Calu3 (cell line): ENCODE data around the gene LRGUK. TPM values are rescaled to one million over a fixed set of nuclear protein-coding genes. Genes with fewer than 3 reads are reported as not detected.

ENCODE experiments used
- BruUV-seq: library from RNA; stranded (reverse); fragments of 400-500 nt; replicated peaks from 2 replicates; lab custom pipeline; 2021; lab: Mats Ljungman, UMichigan
- CTCF ChIA-PET: fragments of 300-600 bp; sonication (Branson Sonifier 250); formaldehyde crosslinking; loops from one replicate; lab custom pipeline; 2022; ENCODE audit warnings: antibody characterized with exemption; lab: Charles Lee
- DNase-seq: peaks from one replicate; pipeline ENCODE4 v3.0.0; 2022
- H3K27ac Mint-ChIP-seq: one replicate; pipeline ENCODE4 v1.8.0; 2022; ENCODE audit warnings: mixed read lengths; ENCODE audit not compliant: unreplicated experiment
- H3K27me3 Mint-ChIP-seq: one replicate; pipeline ENCODE4 v1.8.0; 2022; ENCODE audit warnings: mixed read lengths; ENCODE audit not compliant: unreplicated experiment
- H3K36me3 Mint-ChIP-seq: one replicate; pipeline ENCODE4 v1.8.0; 2022; ENCODE audit warnings: mild to moderate bottlenecking, moderate library complexity, mixed read lengths; ENCODE audit not compliant: insufficient read depth, unreplicated experiment
- H3K4me1 Mint-ChIP-seq: one replicate; pipeline ENCODE4 v1.8.0; 2022; ENCODE audit warnings: mild to moderate bottlenecking, low read depth, mixed read lengths; ENCODE audit not compliant: unreplicated experiment
- H3K4me3 Mint-ChIP-seq: one replicate; pipeline ENCODE4 v1.8.0; 2022; ENCODE audit warnings: mild to moderate bottlenecking, low read depth, moderate library complexity, mixed read lengths; ENCODE audit not compliant: unreplicated experiment
- H3K9me3 Mint-ChIP-seq: one replicate; pipeline ENCODE4 v1.8.0; 2022; ENCODE audit warnings: low read depth, mixed read lengths; ENCODE audit not compliant: unreplicated experiment
- intact Hi-C: fragments of 100-400 bp; cut with micrococcal nuclease; formaldehyde crosslinking; loops from one replicate; pipeline ENCODE4 v1.10.0; 2022; ENCODE audit not compliant: unreplicated experiment
- total RNA-seq: library from RNA; stranded (reverse); gene quantifications from 2 replicates; pipeline ENCODE4 v1.2.3, GENCODE V29; 2022
- TF ChIP-seq, protein P1 (sequence below): fragments of 200-600 bp; IDR thresholded peaks from one replicate; pipeline ENCODE4 v1.8.0; 2022; ENCODE audit warnings: antibody characterized with exemption; ENCODE audit not compliant: unreplicated experiment

LRGUK gene
- total RNA-seq, 1 experiment from 2014 or later: 0.52 TPM

DNA sequence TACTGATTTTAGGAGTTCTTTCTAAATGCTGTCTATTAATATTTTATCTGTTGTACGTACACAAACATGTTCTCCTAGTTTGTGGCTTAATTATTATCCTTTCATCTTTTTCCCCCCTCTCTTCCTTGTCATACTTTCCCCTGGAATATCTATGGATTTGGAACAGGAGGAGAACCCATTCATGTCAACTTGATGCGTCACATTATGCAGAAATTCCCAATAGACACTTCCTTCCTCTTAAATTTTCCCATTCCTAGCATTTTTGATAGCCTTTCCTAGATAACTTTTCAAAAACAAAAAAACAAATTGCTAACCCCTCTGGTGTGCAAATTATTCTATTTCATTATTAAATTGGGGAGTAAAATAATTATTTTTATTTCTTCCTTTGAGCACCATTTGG lies 153.4 kb downstream of the LRGUK start:
- Mint-ChIP-seq H3K9me3 (no peaks in the 10 kb centered on the region), H3K4me3 (no peak overlapping the region), H3K36me3 (no peaks in the 10 kb centered on the region), H3K4me1 (peaks cover 7% of the 10 kb centered on the region), H3K27ac (no peak overlapping the region), H3K27me3 (no peaks in the 10 kb centered on the region)
- intact Hi-C loops: no loop called here
- TF ChIP-seq, protein P1, sequence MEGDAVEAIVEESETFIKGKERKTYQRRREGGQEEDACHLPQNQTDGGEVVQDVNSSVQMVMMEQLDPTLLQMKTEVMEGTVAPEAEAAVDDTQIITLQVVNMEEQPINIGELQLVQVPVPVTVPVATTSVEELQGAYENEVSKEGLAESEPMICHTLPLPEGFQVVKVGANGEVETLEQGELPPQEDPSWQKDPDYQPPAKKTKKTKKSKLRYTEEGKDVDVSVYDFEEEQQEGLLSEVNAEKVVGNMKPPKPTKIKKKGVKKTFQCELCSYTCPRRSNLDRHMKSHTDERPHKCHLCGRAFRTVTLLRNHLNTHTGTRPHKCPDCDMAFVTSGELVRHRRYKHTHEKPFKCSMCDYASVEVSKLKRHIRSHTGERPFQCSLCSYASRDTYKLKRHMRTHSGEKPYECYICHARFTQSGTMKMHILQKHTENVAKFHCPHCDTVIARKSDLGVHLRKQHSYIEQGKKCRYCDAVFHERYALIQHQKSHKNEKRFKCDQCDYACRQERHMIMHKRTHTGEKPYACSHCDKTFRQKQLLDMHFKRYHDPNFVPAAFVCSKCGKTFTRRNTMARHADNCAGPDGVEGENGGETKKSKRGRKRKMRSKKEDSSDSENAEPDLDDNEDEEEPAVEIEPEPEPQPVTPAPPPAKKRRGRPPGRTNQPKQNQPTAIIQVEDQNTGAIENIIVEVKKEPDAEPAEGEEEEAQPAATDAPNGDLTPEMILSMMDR: no peak
- no TSS peak for BruUV-seq
- CTCF ChIA-PET: no interaction called here
- no peak for DNase-seq

DNA sequence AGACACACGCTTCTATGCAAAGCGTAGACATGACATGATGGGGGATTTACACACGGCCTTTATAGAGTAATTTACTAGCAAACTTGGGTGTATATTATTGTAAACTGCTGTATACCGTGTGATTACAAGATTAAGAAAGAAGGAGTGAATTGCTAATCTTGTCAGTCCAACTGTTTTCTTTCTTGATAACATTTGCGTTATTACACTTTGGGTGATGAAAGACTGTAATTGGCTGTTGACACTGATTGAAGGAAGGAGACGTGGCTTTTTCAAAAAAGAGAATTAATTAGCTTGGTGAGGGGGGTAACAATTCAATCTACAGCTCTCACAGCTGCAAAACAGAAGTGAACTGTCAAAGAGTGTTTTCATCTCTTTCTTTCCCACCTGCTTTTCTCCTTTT lies 156.9 kb downstream of the LRGUK start:
- H3K9me3 Mint-ChIP-seq: no peaks in the 10 kb centered on the region
- DNase-seq: no peak
- no TSS peak for BruUV-seq
- no peak overlapping the region for H3K27ac Mint-ChIP-seq
- peaks cover 7% of the 10 kb centered on the region for H3K4me1 Mint-ChIP-seq
- no peak overlapping the region for H3K4me3 Mint-ChIP-seq
- H3K27me3 Mint-ChIP-seq: no peaks in the 10 kb centered on the region
- no peaks in the 10 kb centered on the region for H3K36me3 Mint-ChIP-seq
- TF ChIP-seq, protein P1: no peak
- CTCF ChIA-PET: no interaction called here
- intact Hi-C loops: no loop called here

DNA sequence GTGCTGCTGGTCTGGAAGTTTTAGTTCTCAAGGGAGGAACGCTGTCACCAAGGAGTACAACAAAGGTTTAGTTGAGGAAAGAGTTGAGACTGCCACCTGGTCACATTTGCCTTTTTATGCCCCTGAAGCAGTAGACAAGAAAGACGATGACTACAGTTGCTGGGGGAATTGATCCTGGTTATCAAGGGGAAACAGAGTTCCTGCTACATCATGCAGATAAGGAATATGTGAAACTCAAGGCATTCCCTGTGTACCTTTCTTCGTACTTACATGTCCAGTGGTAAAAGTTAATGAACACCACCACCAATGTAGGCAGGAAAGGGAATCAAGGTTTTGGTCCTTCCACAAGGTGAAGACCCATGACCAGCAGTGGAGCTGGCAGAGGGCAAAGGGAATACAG lies 157.8 kb downstream of the LRGUK start:
- Mint-ChIP-seq H3K36me3 (no peaks in the 10 kb centered on the region), H3K4me1 (peaks cover 9% of the 10 kb centered on the region), H3K4me3 (no peak overlapping the region), H3K27me3 (no peaks in the 10 kb centered on the region), H3K27ac (no peak overlapping the region), H3K9me3 (no peaks in the 10 kb centered on the region)
- intact Hi-C loops: no loop called here
- TF ChIP-seq, protein P1: no peak
- DNase-seq: no peak
- CTCF ChIA-PET: no interaction called here
- BruUV-seq: no TSS peak

DNA sequence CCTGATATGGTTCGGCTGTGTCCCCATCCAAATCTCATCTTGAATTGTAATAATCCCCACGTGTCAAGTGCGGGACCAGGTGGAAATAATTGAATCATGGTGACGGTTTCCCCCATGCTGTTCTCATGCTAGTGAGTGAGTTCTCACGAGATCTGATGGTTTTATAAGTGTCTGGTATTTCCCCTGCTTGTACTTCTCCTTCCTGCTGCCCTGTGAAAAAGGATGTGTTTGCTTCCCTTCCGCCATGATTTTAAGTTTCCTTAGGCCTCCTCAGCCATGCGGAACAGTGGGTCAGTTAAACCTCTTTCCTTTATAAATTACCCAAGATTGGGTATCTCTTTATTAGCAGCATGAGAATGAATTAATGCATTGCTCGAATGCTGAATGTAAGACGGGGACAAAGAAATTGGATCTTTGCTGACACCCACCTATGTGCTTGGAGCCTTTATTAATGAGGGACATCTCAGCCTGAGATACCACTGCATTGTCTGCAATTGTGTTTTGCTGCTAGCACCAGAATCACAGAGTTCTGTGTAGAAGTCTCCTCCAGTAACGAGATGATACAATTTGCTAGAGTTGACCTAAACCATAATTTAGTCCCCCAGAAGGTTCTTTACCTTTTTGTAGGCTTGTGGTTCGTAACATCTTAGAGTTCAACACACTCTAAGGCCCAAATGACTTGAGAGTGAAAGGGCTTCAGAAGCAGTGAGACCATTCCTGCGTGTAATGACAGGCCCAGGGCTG lies 160.9 kb downstream of the LRGUK start:
- CTCF ChIA-PET: no interaction called here
- no TSS peak for BruUV-seq
- intact Hi-C loops: no loop called here
- TF ChIP-seq, protein P1: no peak
- Mint-ChIP-seq H3K4me1 (peaks cover 8% of the 10 kb centered on the region), H3K27me3 (no peaks in the 10 kb centered on the region), H3K4me3 (no peak overlapping the region), H3K9me3 (no peaks in the 10 kb centered on the region), H3K27ac (no peak overlapping the region), H3K36me3 (no peaks in the 10 kb centered on the region)
- no peak for DNase-seq
